ENCODE results near the gene ST6GALNAC3. TPM values are rescaled to one million over a fixed set of nuclear protein-coding genes. Genes with fewer than 3 reads are reported as not detected.
A peak's percentile ranks its signal among the peaks of the same experiment; 100 is the strongest.

The ST6GALNAC3 gene
- polyA plus RNA-seq, 2 of the 4 experiments (the other 2 are of a cell fraction), result 1.1 to 1.2 TPM

DNA sequence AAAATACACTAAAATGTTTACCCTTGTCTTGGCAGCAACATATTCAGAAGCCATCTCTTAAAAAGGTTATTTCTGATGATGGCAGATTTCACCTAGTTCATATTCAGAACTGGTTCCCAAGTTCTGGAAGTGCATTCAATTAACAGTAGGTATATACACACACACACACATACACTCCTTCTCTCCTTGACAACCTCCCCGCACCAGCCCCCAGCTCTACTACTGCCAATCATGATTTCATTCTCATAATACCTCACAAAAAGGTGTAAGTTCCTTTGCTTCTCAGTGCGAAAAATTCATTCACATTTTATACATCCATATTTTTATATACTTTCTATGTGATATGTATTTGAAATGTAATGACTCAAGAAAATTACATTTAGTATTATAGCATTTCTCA lies 564.6 kb downstream of the ST6GALNAC3 start (continued):
- TF ChIP-seq, protein P1, sequence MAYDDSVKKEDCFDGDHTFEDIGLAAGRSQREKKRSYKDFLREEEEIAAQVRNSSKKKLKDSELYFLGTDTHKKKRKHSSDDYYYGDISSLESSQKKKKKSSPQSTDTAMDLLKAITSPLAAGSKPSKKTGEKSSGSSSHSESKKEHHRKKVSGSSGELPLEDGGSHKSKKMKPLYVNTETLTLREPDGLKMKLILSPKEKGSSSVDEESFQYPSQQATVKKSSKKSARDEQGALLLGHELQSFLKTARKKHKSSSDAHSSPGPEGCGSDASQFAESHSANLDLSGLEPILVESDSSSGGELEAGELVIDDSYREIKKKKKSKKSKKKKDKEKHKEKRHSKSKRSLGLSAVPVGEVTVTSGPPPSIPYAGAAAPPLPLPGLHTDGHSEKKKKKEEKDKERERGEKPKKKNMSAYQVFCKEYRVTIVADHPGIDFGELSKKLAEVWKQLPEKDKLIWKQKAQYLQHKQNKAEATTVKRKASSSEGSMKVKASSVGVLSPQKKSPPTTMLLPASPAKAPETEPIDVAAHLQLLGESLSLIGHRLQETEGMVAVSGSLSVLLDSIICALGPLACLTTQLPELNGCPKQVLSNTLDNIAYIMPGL (CRISPR knock-in tag; IDR thresholded peaks at IDR 0.05; ENCODE audit: borderline replicate concordance), result no peak
- TF ChIP-seq CEBPB (IDR thresholded peaks at IDR 0.05), result no peak

- ChIA-PET POLR2A (no interaction called here), CTCF (no interaction called here)
- ATAC-seq, result no peak
- no peak overlapping the region for H3K4me2 ChIP-seq
- DNase-seq (ENCODE audit: low read depth in 1 of 2, low spot score in 1 of 2), result no peak
- no peaks in the 10 kb centered on the region for H3K9me3 ChIP-seq
- H3K4me3 ChIP-seq, result no peak overlapping the region
- no peak for FAIRE-seq
- TF ChIP-seq GATA3 (IDR thresholded peaks at IDR 0.05; ENCODE audit: borderline replicate concordance) (no peak), EHF (CRISPR knock-in tag; IDR thresholded peaks at IDR 0.05) (no peak), CBX8 (IDR thresholded peaks at IDR 0.05) (no peak), FOSL2 (IDR thresholded peaks at IDR 0.05) (no peak), FOSL2 (CRISPR knock-in tag; IDR thresholded peaks at IDR 0.05) (no peak), RNF2 (IDR thresholded peaks at IDR 0.05; ENCODE audit: borderline replicate concordance, low read depth) (no peak), JUNB (IDR thresholded peaks at IDR 0.05) (no peak), CEBPB (IDR thresholded peaks at IDR 0.05) (no peak), HEYL (CRISPR knock-in tag; IDR thresholded peaks at IDR 0.05) (no peak), TP53 (CRISPR knock-in tag; IDR thresholded peaks at IDR 0.05) (no peak)
- TF ChIP-seq, protein P2, sequence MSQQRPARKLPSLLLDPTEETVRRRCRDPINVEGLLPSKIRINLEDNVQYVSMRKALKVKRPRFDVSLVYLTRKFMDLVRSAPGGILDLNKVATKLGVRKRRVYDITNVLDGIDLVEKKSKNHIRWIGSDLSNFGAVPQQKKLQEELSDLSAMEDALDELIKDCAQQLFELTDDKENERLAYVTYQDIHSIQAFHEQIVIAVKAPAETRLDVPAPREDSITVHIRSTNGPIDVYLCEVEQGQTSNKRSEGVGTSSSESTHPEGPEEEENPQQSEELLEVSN (IDR thresholded peaks at IDR 0.05; ENCODE audit: borderline replicate concordance, low read depth), result no peak
- TF ChIP-seq, protein P3, sequence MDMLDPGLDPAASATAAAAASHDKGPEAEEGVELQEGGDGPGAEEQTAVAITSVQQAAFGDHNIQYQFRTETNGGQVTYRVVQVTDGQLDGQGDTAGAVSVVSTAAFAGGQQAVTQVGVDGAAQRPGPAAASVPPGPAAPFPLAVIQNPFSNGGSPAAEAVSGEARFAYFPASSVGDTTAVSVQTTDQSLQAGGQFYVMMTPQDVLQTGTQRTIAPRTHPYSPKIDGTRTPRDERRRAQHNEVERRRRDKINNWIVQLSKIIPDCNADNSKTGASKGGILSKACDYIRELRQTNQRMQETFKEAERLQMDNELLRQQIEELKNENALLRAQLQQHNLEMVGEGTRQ (IDR thresholded peaks at IDR 0.05), result no peak
- no peak overlapping the region for H3K27ac ChIP-seq
- H3K4me1 ChIP-seq, result no peaks in the 10 kb centered on the region
Measured at GRCh38 chr1:76640092-76640491, 565.5 kb downstream of the ST6GALNAC3 start.

DNA sequence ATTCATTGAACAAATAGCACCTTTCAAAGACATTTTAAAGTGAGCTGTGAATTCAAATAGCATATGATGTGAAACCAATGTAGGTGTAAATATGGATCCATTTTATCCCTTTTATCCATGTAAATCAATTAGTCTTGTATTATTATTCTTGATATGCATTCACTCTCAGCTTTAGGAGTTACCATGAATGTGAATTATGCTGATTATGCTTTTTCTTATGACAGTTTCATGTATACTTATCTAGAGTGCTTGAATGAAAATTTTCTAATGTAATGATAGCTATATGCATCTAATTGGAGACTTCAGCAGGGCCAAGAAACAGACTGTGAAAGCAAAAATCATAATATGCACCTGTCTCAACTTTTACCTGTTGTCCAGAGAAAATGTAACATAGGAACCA lies 566.2 kb downstream of the ST6GALNAC3 start:
- TF ChIP-seq REST (IDR thresholded peaks at IDR 0.05) (no peak), CBX8 (IDR thresholded peaks at IDR 0.05) (no peak), MAFK (IDR thresholded peaks at IDR 0.05; ENCODE audit: partially characterized antibody) (peak; percentile 82), HEYL (CRISPR knock-in tag; IDR thresholded peaks at IDR 0.05) (no peak), SMC3 (IDR thresholded peaks at IDR 0.05) (no peak)
- no peak overlapping the region for H3K4me3 ChIP-seq
- no peak overlapping the region for H3K4me2 ChIP-seq
- H3K4me1 ChIP-seq, result no peaks in the 10 kb centered on the region
- H3K27ac ChIP-seq, result no peak overlapping the region
- ChIA-PET CTCF (no interaction called here), POLR2A (no interaction called here)
- ATAC-seq (no peak), FAIRE-seq (no peak), DNase-seq (ENCODE audit: low read depth in 1 of 2, low spot score in 1 of 2) (no peak)
- no peaks in the 10 kb centered on the region for H3K9me3 ChIP-seq

- FAIRE-seq (no peak), DNase-seq (ENCODE audit: low read depth in 1 of 2, low spot score in 1 of 2) (no peak), ATAC-seq (no peak)
- no peaks in the 10 kb centered on the region for H3K9me3 ChIP-seq
- WGBS (ENCODE audit: missing lambda C conversion rate), result 12% methylated on average over 5 of the region's 5 CpGs
- H3K4me1 ChIP-seq, result no peaks in the 10 kb centered on the region
- no peak overlapping the region for H3K4me3 ChIP-seq
- ChIA-PET POLR2A (no interaction called here), CTCF (no interaction called here)
- TF ChIP-seq RNF2 (IDR thresholded peaks at IDR 0.05; ENCODE audit: borderline replicate concordance, low read depth) (no peak), GATA3 (IDR thresholded peaks at IDR 0.05; ENCODE audit: borderline replicate concordance) (no peak), HOXB5 (CRISPR knock-in tag; IDR thresholded peaks at IDR 0.05) (no peak), PHF8 (IDR thresholded peaks at IDR 0.05; ENCODE audit: borderline replicate concordance, low read depth) (no peak), HOXA7 (CRISPR knock-in tag; IDR thresholded peaks at IDR 0.05) (no peak), ZFP36 (IDR thresholded peaks at IDR 0.05; ENCODE audit: borderline replicate concordance, partially characterized antibody) (no peak), EHF (CRISPR knock-in tag; IDR thresholded peaks at IDR 0.05) (no peak), RAD21 (conservative IDR thresholded peaks at IDR 0.05 in 1 of 2, IDR thresholded peaks at IDR 0.05 in 1 of 2) (no peak), JUN (IDR thresholded peaks at IDR 0.05) (no peak)
- H3K27ac ChIP-seq, result no peak overlapping the region
- H3K4me2 ChIP-seq, result no peak overlapping the region
Measured at GRCh38 chr1:76644139-76644538, 569.6 kb downstream of the ST6GALNAC3 start.

Data from A549 (cell line).